Caco-2 (cell line): ENCODE data around the gene KIF26B. TPM values are rescaled to one million over a fixed set of nuclear protein-coding genes. Genes with fewer than 3 reads are reported as not detected.
A peak's percentile ranks its signal among the peaks of the same experiment; 100 is the strongest.

Experiments
- BruUV-seq: library from RNA; stranded (reverse); fragments of 400-500 nt; replicated peaks from 2 replicates; lab custom pipeline; 2021; lab: Mats Ljungman, UMichigan
- CTCF ChIA-PET: fragments of 300-600 bp; sonication (Branson Sonifier 250); formaldehyde crosslinking; loops from one replicate; lab custom pipeline; 2022; ENCODE audit warnings: antibody characterized with exemption; lab: Charles Lee
- POLR2A ChIA-PET: fragments of 300-600 bp; sonication (Branson Sonifier 250); formaldehyde crosslinking; loops from one replicate; lab custom pipeline; 2022; ENCODE audit warnings: antibody characterized with exemption; lab: Charles Lee
- DNase-seq, 2 experiments: peaks; one replicate each; pipeline versions ENCODE4 v3.0.0 to v3.0.0-alpha.2; 2020 to 2022
- H3K27me3 ChIP-seq: replicated peaks from 2 replicates; pipeline ENCODE4 v1.6.0; 2011; ENCODE audit warnings: low read length; ENCODE audit not compliant: control insufficient read depth, insufficient read depth
- H3K36me3 ChIP-seq: 2 replicates; pipeline ENCODE4 v1.5.1; 2011; ENCODE audit warnings: low read length; ENCODE audit not compliant: control insufficient read depth, insufficient read depth
- H3K4me1 ChIP-seq: fragments of 250-450 bp; sonication (Bioruptor Pico); 2 replicates; pipeline ENCODE4 v1.5.1; 2020; ENCODE audit warnings: mild to moderate bottlenecking
- H3K4me3 ChIP-seq: 2 replicates; pipeline ENCODE4 v1.5.1; 2011; ENCODE audit warnings: low read depth, mild to moderate bottlenecking, control low read depth, low read length
- H3K9me3 ChIP-seq: fragments of 250-450 bp; sonication (Bioruptor Pico); 2 replicates; pipeline ENCODE4 v1.5.1; 2020; ENCODE audit warnings: mild to moderate bottlenecking, moderate library complexity
- H3K27ac Mint-ChIP-seq: one replicate; pipeline ENCODE4 v1.8.0; 2022; ENCODE audit warnings: mixed read lengths; ENCODE audit not compliant: unreplicated experiment
- H3K27me3 Mint-ChIP-seq: one replicate; pipeline ENCODE4 v1.8.0; 2022; ENCODE audit warnings: mixed read lengths; ENCODE audit not compliant: insufficient read depth, unreplicated experiment
- H3K36me3 Mint-ChIP-seq: one replicate; pipeline ENCODE4 v1.8.0; 2022; ENCODE audit warnings: mild to moderate bottlenecking, mixed read lengths; ENCODE audit not compliant: insufficient read depth, unreplicated experiment
- H3K4me1 Mint-ChIP-seq: one replicate; pipeline ENCODE4 v1.8.0; 2022; ENCODE audit warnings: low read depth, mixed read lengths; ENCODE audit not compliant: unreplicated experiment
- H3K4me3 Mint-ChIP-seq: one replicate; pipeline ENCODE4 v1.8.0; 2022; ENCODE audit warnings: mild to moderate bottlenecking, moderate library complexity, mixed read lengths; ENCODE audit not compliant: unreplicated experiment
- H3K9me3 Mint-ChIP-seq: one replicate; pipeline ENCODE4 v1.8.0; 2022; ENCODE audit warnings: mixed read lengths; ENCODE audit not compliant: unreplicated experiment
- CTCF ChIP-seq, 2 experiments: fragments of 200-600 bp in 1 of 2; IDR thresholded peaks; 1 replicate in 1 of 2; 2 replicates in 1 of 2; pipeline versions ENCODE4 v1.5.1 to v1.8.0; 2011 to 2022; ENCODE audit warnings: antibody characterized with exemption in 1 of 2, control low read depth in 1 of 2, inconsistent platforms in 1 of 2, low read depth in 1 of 2, low read length in 1 of 2, mild to moderate bottlenecking in 1 of 2, moderate library complexity in 1 of 2; ENCODE audit not compliant: insufficient read depth in 1 of 2, severe bottlenecking in 1 of 2, unreplicated experiment in 1 of 2
- intact Hi-C: fragments of 100-400 bp; cut with micrococcal nuclease; formaldehyde crosslinking; loops from one replicate; pipeline ENCODE4 v1.10.0; 2022; ENCODE audit not compliant: unreplicated experiment
- total RNA-seq: library from RNA; stranded (reverse); gene quantifications from 2 replicates; pipeline ENCODE4 v1.2.3, GENCODE V29; 2022

Gene KIF26B
- total RNA-seq, 1 experiment from 2014 or later = 4.9 TPM

- H3K9me3 ChIP-seq = no peaks in the 10 kb centered on the region
- H3K27me3 ChIP-seq = no peaks in the 10 kb centered on the region
- POLR2A ChIA-PET = no interaction called here
- H3K4me1 ChIP-seq = no peaks in the 10 kb centered on the region
- no peaks in the 10 kb centered on the region for H3K36me3 Mint-ChIP-seq
- peaks cover 9% of the 10 kb centered on the region for H3K9me3 Mint-ChIP-seq
- intact Hi-C loops = loop anchor here (10.0 kb wide), 1 partner anchor 560 kb away; the partner anchor contains the start of gene KIF26B
- TF ChIP-seq CTCF (IDR thresholded peaks at IDR 0.05; ENCODE audit: insufficient read depth in 1 of 2, low read depth in 1 of 2, low read length in 1 of 2, severe bottlenecking in 1 of 2, unreplicated experiment in 1 of 2) = no peak
- H3K4me3 Mint-ChIP-seq = no peak overlapping the region
- CTCF ChIA-PET = no interaction called here
- no peaks in the 10 kb centered on the region for H3K36me3 ChIP-seq
- DNase-seq = no peak
- H3K4me3 ChIP-seq = no peak overlapping the region
- BruUV-seq = no TSS peak
- no peaks in the 10 kb centered on the region for H3K4me1 Mint-ChIP-seq
- H3K27me3 Mint-ChIP-seq = no peaks in the 10 kb centered on the region
- no peak overlapping the region for H3K27ac Mint-ChIP-seq
Observed at GRCh38 chr1:245715291-245715701, 560.5 kb downstream of the KIF26B start.

GRCh38 chr1:245715970-245716369 is 561.2 kb downstream of the KIF26B start:
- POLR2A ChIA-PET = no interaction called here
- H3K27ac Mint-ChIP-seq = no peak overlapping the region

GRCh38 chr1:245716561-245716960 is 561.8 kb downstream of the KIF26B start:
- ChIA-PET CTCF (no interaction called here), POLR2A (no interaction called here)
- no peak for TF ChIP-seq CTCF (IDR thresholded peaks at IDR 0.05; ENCODE audit: insufficient read depth in 1 of 2, low read depth in 1 of 2, low read length in 1 of 2, severe bottlenecking in 1 of 2, unreplicated experiment in 1 of 2)
- no peak overlapping the region for H3K4me3 ChIP-seq
- no peaks in the 10 kb centered on the region for H3K36me3 ChIP-seq
- Mint-ChIP-seq H3K9me3 (peaks cover 9% of the 10 kb centered on the region), H3K4me3 (no peak overlapping the region), H3K36me3 (no peaks in the 10 kb centered on the region), H3K27ac (no peak overlapping the region), H3K27me3 (no peaks in the 10 kb centered on the region), H3K4me1 (no peaks in the 10 kb centered on the region)
- no peak for DNase-seq
- no peaks in the 10 kb centered on the region for H3K27me3 ChIP-seq
- H3K9me3 ChIP-seq = no peaks in the 10 kb centered on the region
- intact Hi-C loops = loop anchor here (10.0 kb wide), 1 partner anchor 562 kb away; the partner anchor contains the start of gene KIF26B
- BruUV-seq = no TSS peak
- no peaks in the 10 kb centered on the region for H3K4me1 ChIP-seq

More at GRCh38 chr1:245715970-245716369, 561.2 kb downstream of the KIF26B start:
- peak in 1 of 2 experiments; percentile 16 for DNase-seq
- no TSS peak for BruUV-seq
- no peak overlapping the region for H3K4me3 Mint-ChIP-seq
- no peaks in the 10 kb centered on the region for H3K27me3 Mint-ChIP-seq
- H3K9me3 Mint-ChIP-seq = peaks cover 9% of the 10 kb centered on the region
- H3K27me3 ChIP-seq = no peaks in the 10 kb centered on the region
- no peaks in the 10 kb centered on the region for H3K36me3 ChIP-seq
- no peak overlapping the region for H3K4me3 ChIP-seq
- intact Hi-C loops = loop anchor here (10.0 kb wide), 1 partner anchor 561 kb away; the partner anchor contains the start of gene KIF26B
- H3K9me3 ChIP-seq = no peaks in the 10 kb centered on the region
- CTCF ChIA-PET = no interaction called here
- no peaks in the 10 kb centered on the region for H3K4me1 Mint-ChIP-seq
- no peak for TF ChIP-seq CTCF (IDR thresholded peaks at IDR 0.05; ENCODE audit: insufficient read depth in 1 of 2, low read depth in 1 of 2, low read length in 1 of 2, severe bottlenecking in 1 of 2, unreplicated experiment in 1 of 2)
- no peaks in the 10 kb centered on the region for H3K36me3 Mint-ChIP-seq
- no peaks in the 10 kb centered on the region for H3K4me1 ChIP-seq
